GM23338 (cell line): ENCODE measurements around the gene TWIST2. TPM values are rescaled to one million over a fixed set of nuclear protein-coding genes. Genes with fewer than 3 reads are reported as not detected.

ENCODE experiments used
- ATAC-seq: fragments of 200-7000 bp; cut with Tn5 transposase; 3 replicates; pipeline ENCODE4 v1.9.1; 2020
- DNase-seq: peaks from one replicate; pipeline ENCODE4 v3.0.0-alpha.2; 2015; ENCODE audit warnings: low spot score
- H2AFZ ChIP-seq: fragments of 200-600 bp; sonication (generic); 2 replicates; pipeline ENCODE4 v1.8.0; 2016; ENCODE audit warnings: antibody characterized with exemption, mild to moderate bottlenecking, moderate library complexity
- H3F3A ChIP-seq: fragments of 200-600 bp; sonication (generic); replicated peaks from 2 replicates; pipeline ENCODE4 v1.8.0; 2017; ENCODE audit warnings: antibody characterized with exemption, mixed run types, low read depth
- H3K27ac ChIP-seq: fragments of 200-600 bp; sonication (generic); 2 replicates; pipeline ENCODE4 v1.6.1; 2016; ENCODE audit warnings: low read depth
- H3K27me3 ChIP-seq: fragments of 200-600 bp; sonication (generic); 2 replicates; pipeline ENCODE4 v1.8.0; 2016; ENCODE audit warnings: mild to moderate bottlenecking, mixed run types, moderate library complexity; ENCODE audit not compliant: insufficient read depth
- H3K36me3 ChIP-seq: fragments of 200-600 bp; sonication (generic); 2 replicates; pipeline ENCODE4 v1.8.0; 2016; ENCODE audit warnings: mild to moderate bottlenecking; ENCODE audit not compliant: insufficient read depth
- H3K4me1 ChIP-seq: fragments of 200-600 bp; sonication (generic); 2 replicates; pipeline ENCODE4 v1.8.0; 2016; ENCODE audit warnings: mild to moderate bottlenecking, moderate library complexity; ENCODE audit not compliant: insufficient read depth
- H3K4me2 ChIP-seq: fragments of 200-600 bp; sonication (generic); 2 replicates; pipeline ENCODE4 v1.7.1; 2017; ENCODE audit warnings: mixed run types
- H3K4me3 ChIP-seq: fragments of 200-600 bp; sonication (generic); 2 replicates; pipeline ENCODE4 v1.6.1; 2016; ENCODE audit warnings: mixed run types
- H3K79me2 ChIP-seq: fragments of 200-600 bp; sonication (generic); replicated peaks from 2 replicates; pipeline ENCODE4 v1.8.0; 2017; ENCODE audit warnings: mild to moderate bottlenecking; ENCODE audit not compliant: insufficient read depth
- H3K9me2 ChIP-seq: fragments of 200-600 bp; sonication (generic); 2 replicates; pipeline ENCODE4 v1.8.0; 2017; ENCODE audit not compliant: insufficient read depth
- H4K20me1 ChIP-seq: fragments of 200-600 bp; sonication (generic); replicated peaks from 2 replicates; pipeline ENCODE4 v1.8.0; 2017; ENCODE audit warnings: mild to moderate bottlenecking; ENCODE audit not compliant: insufficient read depth
- H3K27ac Mint-ChIP-seq: 2 replicates; pipeline ENCODE4 v1.8.0; 2020; ENCODE audit warnings: inconsistent platforms, mild to moderate bottlenecking, moderate library complexity, mixed read lengths
- H3K27me3 Mint-ChIP-seq: 3 replicates; pipeline ENCODE4 v1.8.0; 2022; ENCODE audit warnings: low read depth, mild to moderate bottlenecking, moderate library complexity, mixed read lengths, inconsistent platforms; ENCODE audit not compliant: insufficient read depth, poor library complexity
- H3K36me3 Mint-ChIP-seq: 3 replicates; pipeline ENCODE4 v1.8.0; 2021; ENCODE audit warnings: low read depth, mild to moderate bottlenecking, inconsistent platforms, moderate library complexity, mixed read lengths
- H3K4me1 Mint-ChIP-seq: 3 replicates; pipeline ENCODE4 v1.8.0; 2020; ENCODE audit warnings: mild to moderate bottlenecking, inconsistent platforms, mixed read lengths
- H3K4me3 Mint-ChIP-seq: 3 replicates; pipeline ENCODE4 v1.8.0; 2021; ENCODE audit warnings: moderate library complexity, mild to moderate bottlenecking, inconsistent platforms, mixed read lengths
- H3K9me3 Mint-ChIP-seq: 3 replicates; pipeline ENCODE4 v1.8.0; 2020; ENCODE audit warnings: moderate library complexity, mild to moderate bottlenecking, inconsistent platforms, mixed read lengths
- CREB1 ChIP-seq: fragments of 250-450 bp; sonication (Bioruptor Pico); IDR thresholded peaks from 2 replicates; pipeline ENCODE4 v1.5.0; 2020; ENCODE audit warnings: low read depth, mild to moderate bottlenecking, moderate library complexity
- CTCF ChIP-seq, 2 experiments: fragments of 200-600 bp in 1 of 2; sonication (generic) in 1 of 2; conservative IDR thresholded peaks; 2 replicates each; pipeline versions ENCODE4 v1.5.1 to v1.6.1; 2016 to 2017; ENCODE audit warnings: antibody characterized with exemption in 2 of 2, low read depth in 2 of 2, mild to moderate bottlenecking in 2 of 2, moderate library complexity in 1 of 2
- ETS1 ChIP-seq: IDR thresholded peaks from 2 replicates; pipeline ENCODE4 v1.6.1; 2016; ENCODE audit warnings: antibody characterized with exemption
- EZH2phosphoT487 ChIP-seq: fragments of 200-600 bp; sonication (generic); IDR thresholded peaks from one replicate; pipeline ENCODE4 v1.8.1; 2018; ENCODE audit warnings: antibody characterized with exemption; ENCODE audit not compliant: unreplicated experiment
- NANOG ChIP-seq: IDR thresholded peaks from 2 replicates; pipeline ENCODE4 v1.6.1; 2016; ENCODE audit warnings: antibody characterized with exemption, borderline replicate concordance
- STAT1 ChIP-seq: IDR thresholded peaks from one replicate; pipeline ENCODE4 v1.6.1; 2016; ENCODE audit warnings: antibody characterized with exemption; ENCODE audit not compliant: unreplicated experiment
- ZNF114 ChIP-seq: fragments of 250-450 bp; sonication (Bioruptor Pico); IDR thresholded peaks from 2 replicates; pipeline ENCODE4 v1.5.0; 2020; ENCODE audit warnings: mild to moderate bottlenecking, moderate library complexity
- polyA plus RNA-seq: library from polyadenylated mRNA; unstranded; fragments of >200 nt; fragmentation: Nextera tagmentation; extraction: Ambion mirVana; gene quantifications from 2 replicates; pipeline ENCODE4 v1.2.1, GENCODE V29; 2016
- total RNA-seq: library from RNA; depleted of rRNA; stranded (reverse); fragments of >200 nt; shearing (Covaris generic); gene quantifications from 2 replicates; pipeline ENCODE4 v1.2.3, GENCODE V29; 2014

The TWIST2 gene
- total and polyA plus RNA-seq, 2 experiments from 2014 or later, result 7.0 to 12.5 TPM

GRCh38 chr2:238811759-238812158 is 36.1 kb upstream of the TWIST2 start:
- no peak for DNase-seq
- peaks cover under 1% of the 10 kb centered on the region; the same call in 1 of the 3 replicates for H3K4me1 Mint-ChIP-seq
- no peak for ATAC-seq
- H3K9me2 ChIP-seq, result peaks cover 3% of the 10 kb centered on the region; the same call in 1 of the 2 replicates
- H3K9me3 Mint-ChIP-seq, result peaks cover 42% of the 10 kb centered on the region
- H3K4me3 ChIP-seq, result no peak overlapping the region
- H3K79me2 ChIP-seq, result no peaks in the 10 kb centered on the region
- no peak overlapping the region for H3K27ac Mint-ChIP-seq
- no peak overlapping the region for H3K4me2 ChIP-seq
- no peaks in the 10 kb centered on the region for H3K4me1 ChIP-seq
- no peak overlapping the region for H2AFZ ChIP-seq
- no peak for TF ChIP-seq NANOG
- TF ChIP-seq CREB1 (CRISPR knock-in tag), result no peak
- no peak for TF ChIP-seq CTCF (conservative IDR thresholded peaks at IDR 0.05; ENCODE audit: low read depth in 2 of 2)
- TF ChIP-seq STAT1, result no peak
- H4K20me1 ChIP-seq, result no peaks in the 10 kb centered on the region
- H3K27me3 Mint-ChIP-seq, result peaks cover 5% of the 10 kb centered on the region
- H3K27ac ChIP-seq, result no peak overlapping the region
- peaks cover 13% of the 10 kb centered on the region; the same call in 2 of the 3 replicates for H3K36me3 Mint-ChIP-seq
- no peaks in the 10 kb centered on the region for H3F3A ChIP-seq
- H3K36me3 ChIP-seq, result no peaks in the 10 kb centered on the region
- H3K27me3 ChIP-seq, result no peaks in the 10 kb centered on the region
- H3K4me3 Mint-ChIP-seq, result no peak overlapping the region

- Mint-ChIP-seq H3K36me3 (peaks cover 13% of the 10 kb centered on the region; the same call in 2 of the 3 replicates), H3K27me3 (peaks cover 11% of the 10 kb centered on the region), H3K4me1 (peaks cover 13% of the 10 kb centered on the region), H3K9me3 (peaks cover 31% of the 10 kb centered on the region), H3K4me3 (no peak overlapping the region), H3K27ac (no peak overlapping the region)
- Histone ChIP-seq H3K4me2 (no peak overlapping the region), H3K36me3 (no peaks in the 10 kb centered on the region), H2AFZ (no peak overlapping the region), H4K20me1 (no peaks in the 10 kb centered on the region), H3K27me3 (no peaks in the 10 kb centered on the region), H3K79me2 (no peaks in the 10 kb centered on the region), H3K4me1 (peaks cover 8% of the 10 kb centered on the region; the same call in 1 of the 2 replicates), H3F3A (no peaks in the 10 kb centered on the region), H3K4me3 (no peak overlapping the region), H3K27ac (no peak overlapping the region), H3K9me2 (peaks cover 3% of the 10 kb centered on the region; the same call in 1 of the 2 replicates)
- DNase-seq, result no peak
- no peak for TF ChIP-seq ETS1
- ATAC-seq, result no peak
Observed at GRCh38 chr2:238813109-238813508, 34.8 kb upstream of the TWIST2 start.

GRCh38 chr2:238814815-238815214 is 33.1 kb upstream of the TWIST2 start:
- Histone ChIP-seq H3K4me3 (no peak overlapping the region), H3F3A (no peaks in the 10 kb centered on the region), H3K4me2 (no peak overlapping the region), H3K36me3 (no peaks in the 10 kb centered on the region), H3K27me3 (no peaks in the 10 kb centered on the region), H3K9me2 (no peaks in the 10 kb centered on the region), H2AFZ (no peak overlapping the region), H3K79me2 (no peaks in the 10 kb centered on the region), H3K27ac (no peak overlapping the region), H3K4me1 (peaks cover 8% of the 10 kb centered on the region; the same call in 1 of the 2 replicates), H4K20me1 (no peaks in the 10 kb centered on the region)
- Mint-ChIP-seq H3K4me1 (peaks cover 16% of the 10 kb centered on the region), H3K9me3 (peaks cover 16% of the 10 kb centered on the region), H3K27me3 (peaks cover 11% of the 10 kb centered on the region), H3K36me3 (peaks cover 5% of the 10 kb centered on the region; the same call in 1 of the 3 replicates), H3K4me3 (no peak overlapping the region), H3K27ac (no peak overlapping the region)
- ATAC-seq (no peak), DNase-seq (no peak)
- TF ChIP-seq EZH2phosphoT487 (no peak), CTCF (conservative IDR thresholded peaks at IDR 0.05; ENCODE audit: low read depth in 2 of 2) (no peak), ZNF114 (CRISPR knock-in tag) (no peak)
